ENCODE measurements around the gene NKX3-2. TPM values are rescaled to one million over a fixed set of nuclear protein-coding genes. Genes with fewer than 3 reads are reported as not detected.

The NKX3-2 gene
- total RNA-seq, 1 experiment from 2014 or later: 0.05 TPM

GRCh38 chr4:13531625-13531998 lies 12.7 kb downstream of the NKX3-2 start:
- no peak for DNase-seq (ENCODE audit: low spot score)

DNA sequence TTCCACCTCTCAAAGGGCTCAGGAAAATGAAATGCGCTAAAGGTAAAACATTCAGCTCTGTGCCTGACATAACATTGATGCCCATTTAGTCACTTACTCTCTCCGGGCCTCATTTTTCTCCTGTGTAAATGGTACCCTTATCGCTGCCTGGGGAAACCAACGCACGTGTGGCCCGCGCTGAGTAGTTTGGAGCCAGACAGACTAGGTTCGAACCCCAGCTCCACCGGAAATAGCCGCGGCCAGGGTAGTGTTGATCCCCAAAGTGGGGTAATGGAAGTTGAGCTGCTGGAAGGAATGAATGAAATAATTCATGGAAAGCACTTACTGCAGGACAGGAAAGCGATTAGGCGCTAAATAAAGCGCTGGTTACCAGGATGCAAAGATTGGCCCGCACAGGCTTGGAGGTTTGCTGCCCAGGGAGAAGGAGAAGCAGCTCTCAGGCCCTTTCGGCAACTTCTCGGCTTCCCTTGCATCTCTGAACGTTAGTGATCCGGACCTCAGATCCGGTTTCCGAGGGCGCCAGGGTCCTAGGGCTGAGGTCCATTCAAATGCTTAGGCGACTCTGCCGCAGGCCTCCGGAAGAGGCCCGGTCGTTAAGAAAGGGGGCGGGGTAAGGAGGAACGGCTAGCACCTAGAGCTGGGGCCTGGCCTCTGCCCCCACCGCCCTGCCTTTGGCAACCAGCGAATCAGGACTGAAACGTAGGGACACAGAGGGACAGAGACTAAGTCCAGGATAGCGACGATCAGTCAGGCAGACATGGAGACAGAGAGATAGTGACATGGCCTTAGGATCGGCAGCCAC lies 13.3 kb downstream of the NKX3-2 start:
- no peak for DNase-seq (ENCODE audit: low spot score)

DNA sequence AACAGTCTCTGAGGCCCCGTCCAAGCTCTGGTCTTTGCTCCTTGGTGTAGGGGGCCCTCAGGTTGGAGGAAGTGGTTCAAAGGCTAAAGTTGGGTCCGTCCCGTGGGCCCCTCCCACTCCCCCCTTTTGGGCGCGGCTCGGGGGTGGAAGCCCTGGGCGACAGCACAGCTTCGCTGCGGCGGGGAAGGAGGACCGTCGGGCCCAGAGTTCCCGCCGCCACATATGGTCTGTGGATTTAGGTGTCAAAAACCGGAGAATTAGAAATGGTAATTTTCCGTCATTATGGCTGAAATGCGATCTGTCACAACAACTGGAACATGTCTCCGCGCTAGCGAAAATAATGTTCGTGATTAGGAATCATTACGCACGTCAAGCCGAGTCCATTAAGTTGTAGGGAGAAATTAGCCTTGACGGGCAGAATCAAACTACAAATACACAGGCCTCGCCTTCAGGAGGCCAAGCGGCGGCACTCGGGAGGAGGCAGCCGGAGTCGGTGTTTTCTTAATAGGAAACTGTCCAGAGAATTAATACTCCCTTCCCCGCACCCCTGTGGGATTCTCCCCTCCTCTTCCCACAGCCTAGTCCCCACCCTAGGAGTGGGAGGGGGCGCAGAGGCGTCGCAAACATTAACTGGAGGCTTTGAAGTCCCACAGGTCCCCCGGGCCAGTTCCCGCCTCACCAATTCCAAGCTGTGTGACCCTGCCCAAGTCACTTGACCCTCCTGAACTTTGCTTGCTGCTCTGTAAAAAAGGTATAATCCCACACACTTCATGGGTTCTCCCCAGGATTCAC lies 15.0 kb downstream of the NKX3-2 start:
- no peak for DNase-seq (ENCODE audit: low spot score)

DNA sequence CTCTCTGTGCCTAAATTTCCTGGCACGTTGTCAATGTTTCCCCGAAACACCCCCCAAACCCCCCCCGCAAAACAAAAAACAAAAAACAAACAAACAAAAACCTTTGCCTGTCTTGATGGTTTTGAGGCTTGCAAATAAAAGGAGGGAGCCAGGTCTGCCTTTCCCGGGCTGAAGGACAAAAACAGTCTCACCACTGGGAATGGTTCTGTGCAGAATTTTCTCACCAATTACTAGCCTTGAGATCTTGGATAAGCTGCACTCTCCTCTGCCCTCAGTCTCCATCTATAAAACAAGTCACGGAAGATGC lies 15.5 kb downstream of the NKX3-2 start:
- DNase-seq (ENCODE audit: low spot score): no peak

GRCh38 chr4:13527981-13528820 lies 16.1 kb downstream of the NKX3-2 start:
- DNase-seq (ENCODE audit: low spot score): no peak

DNA sequence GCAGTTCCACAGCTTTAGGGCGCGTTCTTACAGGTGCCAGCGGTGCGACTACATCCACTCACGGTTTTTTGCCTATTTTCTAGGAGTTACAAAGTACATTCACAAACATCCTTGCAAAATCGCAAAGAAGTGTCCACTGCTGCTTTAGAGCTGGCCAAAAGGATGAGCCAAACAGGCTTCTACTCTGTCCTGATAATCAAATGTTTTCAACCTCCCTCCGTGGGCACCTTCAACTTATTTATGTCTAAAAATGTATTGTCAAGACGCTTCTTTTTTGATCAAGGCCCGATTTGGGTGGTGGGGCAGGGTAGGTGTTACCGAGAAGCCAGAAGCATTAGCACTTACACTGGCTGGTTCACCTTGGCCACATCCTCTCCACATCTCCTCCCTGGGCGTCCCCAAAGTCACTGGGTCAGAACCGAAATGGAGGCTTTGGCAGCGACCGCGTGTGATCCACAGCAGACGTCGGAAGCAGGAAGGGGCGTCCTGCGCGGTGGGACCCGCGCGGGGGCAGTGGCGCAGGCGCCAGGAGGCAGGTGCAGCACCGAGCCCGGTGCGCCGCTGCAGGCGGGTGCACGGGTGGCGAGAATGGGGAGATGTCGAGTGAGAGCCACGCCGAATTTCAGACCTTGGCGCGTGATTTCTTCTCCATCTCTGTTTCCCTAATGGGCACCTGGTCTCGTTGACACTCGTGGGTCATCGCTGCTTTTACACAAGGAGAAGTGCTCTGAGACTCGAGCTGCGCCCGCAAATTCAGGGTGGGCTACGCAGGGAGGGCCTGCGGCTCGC lies 16.9 kb downstream of the NKX3-2 start:
- no peak for DNase-seq (ENCODE audit: low spot score)

DNA sequence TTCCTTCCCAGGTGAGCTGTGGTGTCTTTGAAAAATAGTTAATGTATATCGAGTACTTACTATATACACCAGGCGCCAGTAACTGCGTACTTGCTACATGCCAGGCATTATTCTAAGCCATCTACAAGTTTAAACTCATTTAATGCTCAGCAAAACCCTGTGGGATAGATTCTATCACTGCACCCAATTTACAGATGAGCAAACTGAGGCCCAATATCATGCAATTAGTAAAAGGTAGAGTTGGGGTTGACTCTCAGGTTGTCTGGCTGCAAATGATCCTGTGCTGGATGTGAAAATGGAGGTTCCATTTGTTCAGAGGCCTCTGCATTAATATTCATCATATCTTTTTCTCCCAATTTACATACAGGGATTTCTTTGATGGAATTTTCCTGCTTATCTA lies 17.6 kb downstream of the NKX3-2 start:
- DNase-seq (ENCODE audit: low spot score): no peak

DNA sequence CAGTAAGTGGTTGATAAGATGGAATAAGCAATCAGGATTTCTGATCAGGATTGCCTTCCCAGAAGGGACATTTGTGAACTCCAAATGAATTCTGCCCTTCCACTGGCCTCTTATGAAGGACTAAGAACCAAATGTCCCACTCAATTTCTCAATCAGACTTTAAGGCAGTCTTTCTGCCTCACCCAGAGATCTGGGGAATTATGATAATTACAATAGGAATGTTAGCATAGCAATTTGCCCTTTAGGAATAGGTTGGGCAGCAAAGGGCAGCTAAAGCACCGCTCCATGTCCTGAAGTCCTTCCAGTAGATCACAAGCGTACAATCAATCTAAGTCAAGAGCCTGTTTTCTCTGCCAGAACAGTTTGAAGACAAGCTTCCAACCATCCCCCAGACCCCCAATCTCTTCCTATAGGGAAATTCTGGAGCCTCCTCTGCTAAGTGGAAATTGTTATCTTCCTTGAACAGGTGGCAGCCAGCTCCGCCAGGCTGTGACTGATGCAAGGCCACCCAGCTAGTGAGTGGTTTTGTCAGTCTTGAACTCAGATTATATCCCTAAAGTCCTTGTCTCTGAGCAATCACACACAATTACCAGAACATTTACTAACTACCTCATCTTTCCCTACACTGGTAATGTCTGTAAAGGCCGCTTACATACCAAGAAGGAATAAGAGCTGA lies 18.6 kb downstream of the NKX3-2 start:
- no peak for DNase-seq (ENCODE audit: low spot score)

GRCh38 chr4:13524504-13525243 lies 19.6 kb downstream of the NKX3-2 start:
- no peak for DNase-seq (ENCODE audit: low spot score)

- no peak for DNase-seq (ENCODE audit: low spot score)
Observed at GRCh38 chr4:13523591-13524503, 20.5 kb downstream of the NKX3-2 start.

GRCh38 chr4:13523105-13523477 lies 21.2 kb downstream of the NKX3-2 start:
- no peak for DNase-seq (ENCODE audit: low spot score)

GRCh38 chr4:13522282-13523104 lies 21.8 kb downstream of the NKX3-2 start:
- no peak for DNase-seq (ENCODE audit: low spot score)

DNA sequence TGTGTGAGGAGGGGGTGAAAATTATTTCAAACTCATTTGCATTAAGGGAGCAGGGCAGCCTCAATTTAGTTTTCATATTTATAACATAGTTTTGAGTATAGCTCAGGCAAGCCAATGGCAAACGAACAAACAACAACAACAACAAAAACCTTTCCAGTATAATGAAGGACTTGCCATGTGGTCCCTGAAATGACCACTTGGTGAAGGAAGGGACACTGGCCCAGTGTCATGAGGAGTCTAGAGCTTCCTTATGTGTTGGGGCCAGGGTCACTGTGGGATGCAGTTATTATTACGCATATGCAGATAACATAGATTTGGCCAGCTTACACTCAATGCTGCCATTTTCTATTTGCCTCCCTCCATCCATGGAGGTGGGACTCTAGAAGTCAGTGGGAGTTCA lies 23.3 kb downstream of the NKX3-2 start:
- no peak for DNase-seq (ENCODE audit: low spot score)

- no peak for DNase-seq (ENCODE audit: low spot score)
Observed at GRCh38 chr4:13516315-13516860, 27.9 kb downstream of the NKX3-2 start.

DNA sequence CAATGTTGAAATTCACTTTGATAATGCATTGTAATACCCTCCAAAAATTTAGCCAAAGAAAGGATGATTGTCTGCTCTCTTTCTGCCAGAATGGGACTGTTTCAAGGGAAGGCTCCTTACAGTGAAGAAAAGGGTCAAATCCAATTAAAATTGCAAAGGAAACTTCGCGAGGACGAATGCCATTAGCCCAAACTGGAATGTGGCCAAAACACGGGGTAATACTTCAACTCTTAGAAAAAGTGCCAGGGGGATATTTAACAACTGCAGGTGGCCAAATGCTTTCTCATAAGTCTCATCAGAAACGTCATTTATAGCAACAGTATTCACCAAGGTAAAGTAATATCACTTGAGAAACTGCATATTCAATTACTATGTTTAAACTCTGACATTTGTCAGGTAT lies 29.0 kb downstream of the NKX3-2 start:
- DNase-seq (ENCODE audit: low spot score): no peak

DNA sequence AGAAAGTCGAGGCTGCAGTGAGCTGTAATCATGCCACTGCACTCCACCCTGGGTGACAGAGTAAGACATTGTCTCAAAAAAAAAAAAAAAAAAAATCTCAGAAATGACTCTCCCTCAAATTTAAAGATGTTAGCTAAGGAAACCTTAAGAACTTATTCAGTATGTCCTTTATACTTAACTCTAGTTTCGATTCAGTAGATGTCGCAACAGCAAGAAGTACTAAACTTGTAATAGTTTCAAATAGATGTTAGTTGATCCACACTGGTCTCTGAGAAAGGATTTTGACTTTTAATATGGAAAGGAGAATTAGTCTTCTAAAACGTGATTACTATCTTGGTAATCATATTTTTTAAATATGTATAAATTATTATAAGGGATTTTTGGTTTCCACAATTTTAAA lies 29.6 kb downstream of the NKX3-2 start:
- no peak for DNase-seq (ENCODE audit: low spot score)

- no peak for DNase-seq (ENCODE audit: low spot score)
Observed at GRCh38 chr4:13511101-13511500, 33.2 kb downstream of the NKX3-2 start.

DNA sequence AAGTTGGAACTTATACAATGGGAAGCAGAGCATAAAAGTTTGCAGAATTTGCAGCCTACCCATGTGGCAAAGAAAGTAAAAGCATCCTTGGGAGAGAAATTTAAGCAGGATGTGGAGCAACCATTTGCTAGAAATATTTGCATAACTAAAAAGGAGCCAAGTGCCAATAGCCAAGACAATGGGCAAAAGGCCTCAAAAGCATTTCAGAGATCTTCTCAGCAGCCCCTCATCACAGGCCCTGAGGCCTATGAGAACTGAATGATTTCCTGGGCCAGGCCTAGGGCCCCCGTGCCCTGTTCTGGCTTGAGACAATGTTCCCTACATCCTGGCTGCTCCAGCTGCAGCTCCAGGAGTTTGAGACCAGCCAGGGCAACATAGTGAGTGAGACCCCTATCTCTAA lies 34.9 kb downstream of the NKX3-2 start:
- no peak for DNase-seq (ENCODE audit: low spot score)
